ENCODE data around the gene XYLT1. TPM values are rescaled to one million over a fixed set of nuclear protein-coding genes. Genes with fewer than 3 reads are reported as not detected.

Gene XYLT1
- total RNA-seq, 1 experiment from 2014 or later = 14.5 TPM

- Histone ChIP-seq H3K9me3 (ENCODE audit: control insufficient read depth, low read depth, low read length) (no peaks in the 10 kb centered on the region), H3K27ac (ENCODE audit: insufficient read length, low read depth, low read length) (no peak overlapping the region), H2AFZ (ENCODE audit: low read length) (no peak overlapping the region), H2AK5ac (ENCODE audit: insufficient read length, low read length) (no peak overlapping the region), H2BK12ac (ENCODE audit: insufficient read length, low read depth, low read length) (no peak overlapping the region), H4K91ac (ENCODE audit: insufficient read length, low read depth, low read length) (no peak overlapping the region), H3K79me2 (ENCODE audit: insufficient read depth, low read length) (no peaks in the 10 kb centered on the region), H2BK20ac (ENCODE audit: low read depth, low read length, poor library complexity, severe bottlenecking) (no peak overlapping the region), H2BK5ac (ENCODE audit: insufficient read length, low read length) (no peak overlapping the region), H4K20me1 (ENCODE audit: control insufficient read depth, insufficient read depth, insufficient read length) (no peaks in the 10 kb centered on the region), H3K4me2 (ENCODE audit: insufficient read depth, insufficient read length, low read length) (no peak overlapping the region), H3K18ac (ENCODE audit: insufficient read length, low read depth, low read length) (no peak overlapping the region), H3K14ac (ENCODE audit: insufficient read depth, low read length) (no peak overlapping the region), H2BK15ac (ENCODE audit: low read depth, low read length) (no peak overlapping the region), H3K9ac (ENCODE audit: extremely low read depth, insufficient read length, low read length) (no peak overlapping the region), H4K5ac (ENCODE audit: insufficient read length, low read depth, low read length) (no peak overlapping the region), H2BK120ac (ENCODE audit: low read depth, low read length, poor library complexity, severe bottlenecking) (no peak overlapping the region), H3K56ac (ENCODE audit: insufficient read length, low read depth, low read length) (no peak overlapping the region), H3K4me1 (ENCODE audit: insufficient read depth, low read length) (no peaks in the 10 kb centered on the region; the same call in 1 of the 2 replicates), H4K8ac (replicated peaks; ENCODE audit: insufficient read length, low read depth, low read length) (no peak overlapping the region), H3K23me2 (ENCODE audit: insufficient read length, low read depth, low read length, poor library complexity, severe bottlenecking) (no peaks in the 10 kb centered on the region), H3K23ac (ENCODE audit: insufficient read length, low read depth, low read length) (no peak overlapping the region), H3T11ph (ENCODE audit: low read length) (no peak overlapping the region), H3K79me1 (ENCODE audit: insufficient read depth, low read depth, low read length, poor library complexity, severe bottlenecking) (no peaks in the 10 kb centered on the region), H3K27me3 (ENCODE audit: insufficient read depth, low read length) (no peaks in the 10 kb centered on the region), H3K4ac (ENCODE audit: low read depth, low read length) (no peak overlapping the region)
- Mint-ChIP-seq H3K4me1 (peaks cover 12 to 17% of the 10 kb centered on the region in 2 experiments), H3K36me3 (ENCODE audit: insufficient read depth in 1 of 3, low read depth in 3 of 3) (peaks cover 0 to 7% (median 5%) of the 10 kb centered on the region in 3 experiments; a peak in 4 of 7 replicates), H3K27me3 (ENCODE audit: low read depth) (no peaks in the 10 kb centered on the region), H3K27ac (no peak overlapping the region), H3K4me3 (no peak overlapping the region), H3K9me3 (peaks cover 2 to 3% of the 10 kb centered on the region in 2 experiments; a peak in 1 of 5 replicates)
- TF ChIP-seq, protein P1, sequence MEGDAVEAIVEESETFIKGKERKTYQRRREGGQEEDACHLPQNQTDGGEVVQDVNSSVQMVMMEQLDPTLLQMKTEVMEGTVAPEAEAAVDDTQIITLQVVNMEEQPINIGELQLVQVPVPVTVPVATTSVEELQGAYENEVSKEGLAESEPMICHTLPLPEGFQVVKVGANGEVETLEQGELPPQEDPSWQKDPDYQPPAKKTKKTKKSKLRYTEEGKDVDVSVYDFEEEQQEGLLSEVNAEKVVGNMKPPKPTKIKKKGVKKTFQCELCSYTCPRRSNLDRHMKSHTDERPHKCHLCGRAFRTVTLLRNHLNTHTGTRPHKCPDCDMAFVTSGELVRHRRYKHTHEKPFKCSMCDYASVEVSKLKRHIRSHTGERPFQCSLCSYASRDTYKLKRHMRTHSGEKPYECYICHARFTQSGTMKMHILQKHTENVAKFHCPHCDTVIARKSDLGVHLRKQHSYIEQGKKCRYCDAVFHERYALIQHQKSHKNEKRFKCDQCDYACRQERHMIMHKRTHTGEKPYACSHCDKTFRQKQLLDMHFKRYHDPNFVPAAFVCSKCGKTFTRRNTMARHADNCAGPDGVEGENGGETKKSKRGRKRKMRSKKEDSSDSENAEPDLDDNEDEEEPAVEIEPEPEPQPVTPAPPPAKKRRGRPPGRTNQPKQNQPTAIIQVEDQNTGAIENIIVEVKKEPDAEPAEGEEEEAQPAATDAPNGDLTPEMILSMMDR (conservative IDR thresholded peaks at IDR 0.05) = no peak
- no peak for DNase-seq
- no CpG with 5 or more reads among the region's 3 CpGs for WGBS (ENCODE audit: extremely low coverage, insufficient read length, low lambda C conversion rate)
Measured at GRCh38 chr16:17213974-17214373, 256.8 kb downstream of the XYLT1 start.

Data from H9 (cell line).